Parathyroid adenoma (tissue), 2 donors: ENCODE results near the gene MORC2.

Experiments
- H2AFZ ChIP-seq: fragments of 300-600 bp; sonication (generic); one replicate; pipeline ENCODE4 v1.7.0; 2017; ENCODE audit warnings: antibody characterized with exemption, mild to moderate bottlenecking
- H3K27ac ChIP-seq: fragments of 300-600 bp; sonication (generic); one replicate; pipeline ENCODE4 v1.7.0; 2017
- H3K27me3 ChIP-seq: fragments of 300-600 bp; sonication (generic); one replicate; pipeline ENCODE4 v1.7.0; 2017; ENCODE audit warnings: low read length; ENCODE audit not compliant: control insufficient read depth, insufficient read depth
- H3K36me3 ChIP-seq: fragments of 300-600 bp; sonication (generic); one replicate; pipeline ENCODE4 v1.7.0; 2017; ENCODE audit warnings: low read length; ENCODE audit not compliant: control insufficient read depth, insufficient read depth
- H3K4me1 ChIP-seq: fragments of 300-600 bp; sonication (generic); one replicate; pipeline ENCODE4 v1.7.0; 2017; ENCODE audit warnings: control low read depth
- H3K4me2 ChIP-seq: fragments of 300-600 bp; sonication (generic); one replicate; pipeline ENCODE4 v1.7.0; 2017; ENCODE audit warnings: low read length
- H3K4me3 ChIP-seq: fragments of 300-600 bp; sonication (generic); one replicate; pipeline ENCODE4 v1.7.0; 2017; ENCODE audit warnings: low read depth, low read length
- H3K79me2 ChIP-seq: fragments of 300-600 bp; sonication (generic); one replicate; pipeline ENCODE4 v1.7.0; 2017; ENCODE audit warnings: control low read depth
- H3K9ac ChIP-seq: fragments of 300-600 bp; sonication (generic); one replicate; pipeline ENCODE4 v1.7.0; 2017; ENCODE audit warnings: mild to moderate bottlenecking
- H3K9me3 ChIP-seq: fragments of 300-600 bp; sonication (generic); one replicate; pipeline ENCODE4 v1.7.0; 2017; ENCODE audit warnings: low read length; ENCODE audit not compliant: control insufficient read depth
- TF ChIP-seq, protein P1 (sequence below): fragments of 300-600 bp; sonication (generic); IDR thresholded peaks from one replicate; pipeline ENCODE4 v1.7.0; 2017; ENCODE audit warnings: antibody characterized with exemption, mild to moderate bottlenecking
- donor health status: primary hyperparathyroidism.

The MORC2 gene

DNA sequence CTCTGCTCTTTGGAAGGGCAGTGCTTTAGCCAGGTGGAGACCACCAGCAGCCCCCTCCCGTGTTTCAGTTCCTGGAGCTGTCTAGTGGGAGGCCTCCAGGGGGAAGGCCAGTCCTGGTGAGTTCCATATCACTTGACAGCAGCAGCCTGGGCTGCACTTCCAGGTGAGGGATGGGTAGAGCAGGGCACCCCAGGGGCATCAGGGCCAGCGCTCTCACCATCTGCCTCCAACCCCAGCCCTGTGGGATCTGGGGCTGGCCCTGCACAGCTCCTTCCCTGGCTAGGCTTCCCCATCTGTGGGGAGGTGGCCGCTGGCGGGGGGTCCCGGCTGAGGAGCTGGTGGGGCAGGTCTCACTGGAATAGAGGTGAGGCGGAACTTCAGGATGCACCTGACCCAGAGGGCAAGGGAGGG is 60.5 kb downstream of the MORC2 start:
- TF ChIP-seq, protein P1, sequence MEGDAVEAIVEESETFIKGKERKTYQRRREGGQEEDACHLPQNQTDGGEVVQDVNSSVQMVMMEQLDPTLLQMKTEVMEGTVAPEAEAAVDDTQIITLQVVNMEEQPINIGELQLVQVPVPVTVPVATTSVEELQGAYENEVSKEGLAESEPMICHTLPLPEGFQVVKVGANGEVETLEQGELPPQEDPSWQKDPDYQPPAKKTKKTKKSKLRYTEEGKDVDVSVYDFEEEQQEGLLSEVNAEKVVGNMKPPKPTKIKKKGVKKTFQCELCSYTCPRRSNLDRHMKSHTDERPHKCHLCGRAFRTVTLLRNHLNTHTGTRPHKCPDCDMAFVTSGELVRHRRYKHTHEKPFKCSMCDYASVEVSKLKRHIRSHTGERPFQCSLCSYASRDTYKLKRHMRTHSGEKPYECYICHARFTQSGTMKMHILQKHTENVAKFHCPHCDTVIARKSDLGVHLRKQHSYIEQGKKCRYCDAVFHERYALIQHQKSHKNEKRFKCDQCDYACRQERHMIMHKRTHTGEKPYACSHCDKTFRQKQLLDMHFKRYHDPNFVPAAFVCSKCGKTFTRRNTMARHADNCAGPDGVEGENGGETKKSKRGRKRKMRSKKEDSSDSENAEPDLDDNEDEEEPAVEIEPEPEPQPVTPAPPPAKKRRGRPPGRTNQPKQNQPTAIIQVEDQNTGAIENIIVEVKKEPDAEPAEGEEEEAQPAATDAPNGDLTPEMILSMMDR = no peak

GRCh38 chr22:30906946-30907345 is 61.6 kb downstream of the MORC2 start:
- Histone ChIP-seq H3K4me3 (no peak overlapping the region), H3K36me3 (no peaks in the 10 kb centered on the region), H3K9me3 (no peaks in the 10 kb centered on the region), H3K9ac (no peak overlapping the region), H3K79me2 (no peaks in the 10 kb centered on the region), H3K4me2 (no peak overlapping the region), H3K27ac (no peak overlapping the region), H3K4me1 (no peaks in the 10 kb centered on the region), H2AFZ (no peak overlapping the region), H3K27me3 (no peaks in the 10 kb centered on the region)
- TF ChIP-seq, protein P1 = no peak

More for the DNA sequence above, 60.5 kb downstream of the MORC2 start:
- Histone ChIP-seq H3K9ac (no peak overlapping the region), H2AFZ (no peak overlapping the region), H3K79me2 (no peaks in the 10 kb centered on the region), H3K27me3 (no peaks in the 10 kb centered on the region), H3K4me3 (no peak overlapping the region), H3K27ac (no peak overlapping the region), H3K4me2 (no peak overlapping the region), H3K36me3 (no peaks in the 10 kb centered on the region), H3K9me3 (no peaks in the 10 kb centered on the region), H3K4me1 (no peaks in the 10 kb centered on the region)

GRCh38 chr22:30906411-30906810 is 62.2 kb downstream of the MORC2 start:
- H3K79me2 ChIP-seq = no peaks in the 10 kb centered on the region
- no peaks in the 10 kb centered on the region for H3K36me3 ChIP-seq
- H3K4me1 ChIP-seq = no peaks in the 10 kb centered on the region
- H3K4me2 ChIP-seq = no peak overlapping the region
- H3K27me3 ChIP-seq = no peaks in the 10 kb centered on the region
- no peak overlapping the region for H3K4me3 ChIP-seq
- no peak overlapping the region for H3K27ac ChIP-seq
- TF ChIP-seq, protein P1 = no peak
- no peak overlapping the region for H3K9ac ChIP-seq
- no peak overlapping the region for H2AFZ ChIP-seq
- H3K9me3 ChIP-seq = no peaks in the 10 kb centered on the region

DNA sequence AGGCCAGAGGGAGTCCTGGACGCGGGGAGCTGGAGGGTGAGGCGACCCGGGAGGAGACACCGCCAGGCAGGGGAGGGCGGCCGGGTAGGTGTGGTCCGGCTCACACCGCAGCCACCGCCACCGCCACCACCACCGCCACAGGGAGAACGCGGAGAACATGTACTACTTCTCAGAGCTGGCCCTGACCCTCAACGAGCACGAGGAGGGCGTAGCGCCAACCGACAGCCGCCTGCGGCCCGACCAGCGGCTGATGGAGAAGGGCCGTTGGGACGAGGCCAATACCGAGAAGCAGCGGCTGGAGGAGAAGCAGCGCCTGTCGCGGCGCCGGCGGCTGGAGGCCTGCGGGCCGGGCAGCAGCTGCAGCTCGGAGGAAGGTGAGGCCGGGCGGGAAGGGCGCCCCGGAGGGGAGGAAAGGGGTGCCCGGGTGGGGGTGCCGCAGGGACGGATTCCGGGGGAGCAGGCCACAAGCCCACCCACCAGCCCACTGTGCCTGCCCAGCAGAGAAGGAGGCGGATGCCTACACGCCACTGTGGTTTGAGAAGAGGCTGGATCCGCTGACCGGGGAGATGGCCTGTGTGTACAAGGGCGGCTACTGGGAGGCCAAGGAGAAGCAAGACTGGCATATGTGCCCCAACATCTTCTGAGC is 62.8 kb downstream of the MORC2 start:
- Histone ChIP-seq H3K27ac (no peak overlapping the region), H2AFZ (no peak overlapping the region), H3K4me3 (no peak overlapping the region), H3K9ac (no peak overlapping the region), H3K9me3 (no peaks in the 10 kb centered on the region), H3K27me3 (no peaks in the 10 kb centered on the region), H3K4me1 (no peaks in the 10 kb centered on the region), H3K36me3 (no peaks in the 10 kb centered on the region), H3K79me2 (no peaks in the 10 kb centered on the region), H3K4me2 (no peak overlapping the region)
- TF ChIP-seq, protein P1 = no peak

GRCh38 chr22:30903876-30904460 is 64.6 kb downstream of the MORC2 start:
- H3K27ac ChIP-seq = no peak overlapping the region
- H3K4me2 ChIP-seq = no peak overlapping the region
- no peaks in the 10 kb centered on the region for H3K79me2 ChIP-seq
- no peaks in the 10 kb centered on the region for H3K9me3 ChIP-seq
- H2AFZ ChIP-seq = no peak overlapping the region
- no peak overlapping the region for H3K9ac ChIP-seq
- no peak overlapping the region for H3K4me3 ChIP-seq
- H3K4me1 ChIP-seq = no peaks in the 10 kb centered on the region
- no peaks in the 10 kb centered on the region for H3K27me3 ChIP-seq
- TF ChIP-seq, protein P1 = no peak
- no peaks in the 10 kb centered on the region for H3K36me3 ChIP-seq
